ENCODE results near the gene YTHDC1.

YTHDC1 gene

GRCh38 chr4:68373513-68373912, 23.6 kb upstream of the YTHDC1 start:
- H3K4me3 ChIP-seq (ENCODE audit: low read depth, low read length): peak overlapping the region; percentile 35
- H3K27ac ChIP-seq: no peak overlapping the region
- H3K27me3 ChIP-seq (replicated peaks): no peaks in the 10 kb centered on the region
- in situ Hi-C loops (cut with HindIII; ENCODE audit: low pct_ligation_motif_present, low sequenced_read_pairs): no loop called here
- peak; percentile 54 for DNase-seq
- no peaks in the 10 kb centered on the region for H3K36me3 ChIP-seq (replicated peaks)
- TF ChIP-seq CTCF (IDR thresholded peaks at IDR 0.05; ENCODE audit: low read depth, low read length, missing control alignments): no peak

GRCh38 chr4:68372588-68372987, 22.7 kb upstream of the YTHDC1 start:
- no peak for TF ChIP-seq CTCF (IDR thresholded peaks at IDR 0.05; ENCODE audit: low read depth, low read length, missing control alignments)
- Histone ChIP-seq H3K36me3 (replicated peaks) (no peaks in the 10 kb centered on the region), H3K27ac (no peak overlapping the region), H3K4me3 (ENCODE audit: low read depth, low read length) (no peak overlapping the region), H3K27me3 (replicated peaks) (no peaks in the 10 kb centered on the region)
- DNase-seq: no peak
- in situ Hi-C loops (cut with HindIII; ENCODE audit: low pct_ligation_motif_present, low sequenced_read_pairs): no loop called here

- Histone ChIP-seq H3K36me3 (replicated peaks) (no peaks in the 10 kb centered on the region), H3K4me3 (ENCODE audit: low read depth, low read length) (no peak overlapping the region), H3K27ac (peak overlapping the region; percentile 59), H3K27me3 (replicated peaks) (no peaks in the 10 kb centered on the region)
- no peak for DNase-seq
- no peak for TF ChIP-seq CTCF (IDR thresholded peaks at IDR 0.05; ENCODE audit: low read depth, low read length, missing control alignments)
- in situ Hi-C loops (cut with HindIII; ENCODE audit: low pct_ligation_motif_present, low sequenced_read_pairs): no loop called here
These were observed 19.4 kb upstream of the YTHDC1 start for GRCh38 chr4:68369142-68369805.

- Histone ChIP-seq H3K27me3 (replicated peaks) (no peaks in the 10 kb centered on the region), H3K27ac (peak overlapping the region; percentile 59), H3K4me3 (ENCODE audit: low read depth, low read length) (no peak overlapping the region), H3K36me3 (replicated peaks) (no peaks in the 10 kb centered on the region)
- in situ Hi-C loops (cut with HindIII; ENCODE audit: low pct_ligation_motif_present, low sequenced_read_pairs): no loop called here
- no peak for TF ChIP-seq CTCF (IDR thresholded peaks at IDR 0.05; ENCODE audit: low read depth, low read length, missing control alignments)
- DNase-seq: peak; percentile 30
These were observed 18.8 kb upstream of the YTHDC1 start for GRCh38 chr4:68368691-68369131.

- in situ Hi-C loops (cut with HindIII; ENCODE audit: low pct_ligation_motif_present, low sequenced_read_pairs): no loop called here
- TF ChIP-seq CTCF (IDR thresholded peaks at IDR 0.05; ENCODE audit: low read depth, low read length, missing control alignments): no peak
- no peak overlapping the region for H3K4me3 ChIP-seq (ENCODE audit: low read depth, low read length)
- DNase-seq: no peak
- H3K36me3 ChIP-seq (replicated peaks): no peaks in the 10 kb centered on the region
- H3K27me3 ChIP-seq (replicated peaks): no peaks in the 10 kb centered on the region
- H3K27ac ChIP-seq: no peak overlapping the region
These were observed 17.9 kb upstream of the YTHDC1 start for GRCh38 chr4:68367835-68368234.

- Histone ChIP-seq H3K36me3 (replicated peaks) (no peaks in the 10 kb centered on the region), H3K27ac (no peak overlapping the region), H3K4me3 (ENCODE audit: low read depth, low read length) (no peak overlapping the region), H3K27me3 (replicated peaks) (no peaks in the 10 kb centered on the region)
- TF ChIP-seq CTCF (IDR thresholded peaks at IDR 0.05; ENCODE audit: low read depth, low read length, missing control alignments): no peak
- DNase-seq: peak; percentile 78
- in situ Hi-C loops (cut with HindIII; ENCODE audit: low pct_ligation_motif_present, low sequenced_read_pairs): no loop called here
These were observed 16.7 kb upstream of the YTHDC1 start for GRCh38 chr4:68366600-68366999.

All from brain microvascular endothelial cell (primary cell).